GM21786 (cell line): ENCODE data around the gene ZNF432.

ENCODE experiments used
- ATAC-seq: cut with Tn5 transposase; IDR thresholded peaks from one replicate; pipeline ENCODE4 v1.9.1; 2021; ENCODE audit not compliant: unreplicated experiment

Gene ZNF432

GRCh38 chr19:52010674-52011073, 38.0 kb downstream of the ZNF432 start:
- ATAC-seq: no peak

- peak; percentile 76 for ATAC-seq
These were observed 40.7 kb downstream of the ZNF432 start, which contains the start of gene ZNF615 for GRCh38 chr19:52007806-52008557. Gene ZNF615 (minus strand): TSS chr19:52008211. CDS start chr19:52003711, 4,500 bp downstream.

- peak; percentile 9 for ATAC-seq
These were observed 41.2 kb downstream of the ZNF432 start for GRCh38 chr19:52007451-52007805.

GRCh38 chr19:51994048-51994644, 54.5 kb downstream of the ZNF432 start:
- no peak for ATAC-seq

GRCh38 chr19:51993422-51993821, 55.2 kb downstream of the ZNF432 start:
- no peak for ATAC-seq

GRCh38 chr19:51986309-51987291, 62.0 kb downstream of the ZNF432 start, which contains the start of gene ZNF350:
Gene ZNF350 (minus strand): TSS chr19:51986840. CDS start chr19:51974360, 12,480 bp downstream.
- peak; percentile 79 for ATAC-seq

- ATAC-seq: no peak
These were observed 65.3 kb downstream of the ZNF432 start for GRCh38 chr19:51983361-51983760.
